ENCODE results near the gene OBI1.
"Not testable (repeated sequence)": the region's sequence is repeated elsewhere in the genome, so short reads cannot be mapped to it uniquely, and the experiment has no call there.

Gene OBI1

GRCh38 chr13:78649997-78650716 is 8.8 kb downstream of the OBI1 start:
- DNase-seq: no peak

GRCh38 chr13:78647109-78647678 is 11.8 kb downstream of the OBI1 start:
- DNase-seq: not testable (repeated sequence)

GRCh38 chr13:78638216-78638615 is 20.7 kb downstream of the OBI1 start:
- DNase-seq: no peak

- DNase-seq: no peak
Measured at GRCh38 chr13:78636495-78636894, 22.5 kb downstream of the OBI1 start.

GRCh38 chr13:78632996-78633395 is 26.0 kb downstream of the OBI1 start:
- DNase-seq: no peak

GRCh38 chr13:78631077-78631476 is 27.9 kb downstream of the OBI1 start:
- no peak for DNase-seq

GRCh38 chr13:78630511-78630910 is 28.4 kb downstream of the OBI1 start:
- DNase-seq: no peak

- no peak for DNase-seq
Measured at GRCh38 chr13:78625384-78625783, 33.6 kb downstream of the OBI1 start.

- no peak for DNase-seq
Measured at GRCh38 chr13:78623132-78623531, 35.8 kb downstream of the OBI1 start.

GRCh38 chr13:78620936-78621470 is 38.0 kb downstream of the OBI1 start:
- no peak for DNase-seq

GRCh38 chr13:78618411-78618810 is 40.5 kb downstream of the OBI1 start:
- DNase-seq: no peak

- DNase-seq: no peak
Measured at GRCh38 chr13:78611040-78611439, 47.9 kb downstream of the OBI1 start.

GRCh38 chr13:78610381-78610883 is 48.5 kb downstream of the OBI1 start:
- no peak for DNase-seq

- DNase-seq: no peak
Measured at GRCh38 chr13:78609464-78610205, 49.3 kb downstream of the OBI1 start.

- DNase-seq: no peak
Measured at GRCh38 chr13:78608688-78609463, 50.1 kb downstream of the OBI1 start.

GRCh38 chr13:78608252-78608687 is 50.7 kb downstream of the OBI1 start:
- DNase-seq: no peak

- no peak for DNase-seq
Measured at GRCh38 chr13:78607409-78608251, 51.3 kb downstream of the OBI1 start.

- DNase-seq: no peak
Measured at GRCh38 chr13:78606471-78607408, 52.2 kb downstream of the OBI1 start.

GRCh38 chr13:78604782-78605611 is 54.0 kb downstream of the OBI1 start:
- DNase-seq: no peak
